ENCODE data around the gene ADGRF3.

- TF ChIP-seq, protein P1, sequence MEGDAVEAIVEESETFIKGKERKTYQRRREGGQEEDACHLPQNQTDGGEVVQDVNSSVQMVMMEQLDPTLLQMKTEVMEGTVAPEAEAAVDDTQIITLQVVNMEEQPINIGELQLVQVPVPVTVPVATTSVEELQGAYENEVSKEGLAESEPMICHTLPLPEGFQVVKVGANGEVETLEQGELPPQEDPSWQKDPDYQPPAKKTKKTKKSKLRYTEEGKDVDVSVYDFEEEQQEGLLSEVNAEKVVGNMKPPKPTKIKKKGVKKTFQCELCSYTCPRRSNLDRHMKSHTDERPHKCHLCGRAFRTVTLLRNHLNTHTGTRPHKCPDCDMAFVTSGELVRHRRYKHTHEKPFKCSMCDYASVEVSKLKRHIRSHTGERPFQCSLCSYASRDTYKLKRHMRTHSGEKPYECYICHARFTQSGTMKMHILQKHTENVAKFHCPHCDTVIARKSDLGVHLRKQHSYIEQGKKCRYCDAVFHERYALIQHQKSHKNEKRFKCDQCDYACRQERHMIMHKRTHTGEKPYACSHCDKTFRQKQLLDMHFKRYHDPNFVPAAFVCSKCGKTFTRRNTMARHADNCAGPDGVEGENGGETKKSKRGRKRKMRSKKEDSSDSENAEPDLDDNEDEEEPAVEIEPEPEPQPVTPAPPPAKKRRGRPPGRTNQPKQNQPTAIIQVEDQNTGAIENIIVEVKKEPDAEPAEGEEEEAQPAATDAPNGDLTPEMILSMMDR (IDR thresholded peaks at IDR 0.05): no peak
- TF ChIP-seq POLR2AphosphoS5 (IDR thresholded peaks at IDR 0.05): no peak
- no peak for TF ChIP-seq POLR2A (IDR thresholded peaks at IDR 0.05)
Observed at GRCh38 chr2:26395394-26395793, 48.8 kb upstream of the ADGRF3 start.
